ENCODE data around the gene CALR.
"Not testable (repeated sequence)": the region's sequence is repeated elsewhere in the genome, so short reads cannot be mapped to it uniquely, and the experiment has no call there.

The CALR gene

GRCh38 chr19:12937927-12938778, at the start of gene CALR:
TSS of gene CALR (plus strand) at chr19:12938609. CDS start at chr19:12938680, 71 bp downstream.
- peak; percentile 99 for DNase-seq (ENCODE audit: low spot score)

GRCh38 chr19:12890299-12890786, 48.1 kb upstream of the CALR start:
- not testable (repeated sequence) for DNase-seq (ENCODE audit: low spot score)

- DNase-seq (ENCODE audit: low spot score) = peak; percentile 99
Measured at GRCh38 chr19:12890787-12891552, 47.4 kb upstream of the CALR start, which contains the start of gene GCDH. TSS of gene GCDH (plus strand) at chr19:12891160. CDS start at chr19:12891305, 145 bp downstream.

- DNase-seq (ENCODE audit: low spot score) = no peak
Measured at GRCh38 chr19:12891553-12892021, 46.8 kb upstream of the CALR start.

- DNase-seq (ENCODE audit: low spot score) = no peak
Measured at GRCh38 chr19:12893582-12893981, 44.8 kb upstream of the CALR start.

- DNase-seq (ENCODE audit: low spot score) = no peak
Measured at GRCh38 chr19:12896460-12896859, 41.9 kb upstream of the CALR start.

GRCh38 chr19:12899891-12900518, 38.4 kb upstream of the CALR start:
- no peak for DNase-seq (ENCODE audit: low spot score)

GRCh38 chr19:12907166-12907565, 31.2 kb upstream of the CALR start:
- DNase-seq (ENCODE audit: low spot score) = no peak

- DNase-seq (ENCODE audit: low spot score) = no peak
Measured at GRCh38 chr19:12912571-12912970, 25.8 kb upstream of the CALR start.

GRCh38 chr19:12913011-12913561, 25.3 kb upstream of the CALR start:
- no peak for DNase-seq (ENCODE audit: low spot score)

GRCh38 chr19:12913851-12914690, 24.3 kb upstream of the CALR start:
- DNase-seq (ENCODE audit: low spot score) = no peak

- DNase-seq (ENCODE audit: low spot score) = not testable (repeated sequence)
Measured at GRCh38 chr19:12915860-12916259, 22.5 kb upstream of the CALR start.

- no peak for DNase-seq (ENCODE audit: low spot score)
Measured at GRCh38 chr19:12918253-12918652, 20.2 kb upstream of the CALR start.

GRCh38 chr19:12921047-12921446, 17.4 kb upstream of the CALR start:
- DNase-seq (ENCODE audit: low spot score) = no peak

GRCh38 chr19:12922959-12923358, 15.4 kb upstream of the CALR start:
- DNase-seq (ENCODE audit: low spot score) = no peak

- no peak for DNase-seq (ENCODE audit: low spot score)
Measured at GRCh38 chr19:12924621-12925310, 13.6 kb upstream of the CALR start.

GRCh38 chr19:12930002-12930645, 8.3 kb upstream of the CALR start:
- DNase-seq (ENCODE audit: low spot score) = no peak

- DNase-seq (ENCODE audit: low spot score) = no peak
Measured at GRCh38 chr19:12932392-12933286, 5.8 kb upstream of the CALR start.
